K562 (cell line): ENCODE measurements around the gene ZNF521. TPM values are rescaled to one million over a fixed set of nuclear protein-coding genes. Genes with fewer than 3 reads are reported as not detected.
A peak's percentile ranks its signal among the peaks of the same experiment; 100 is the strongest.

Experiments used
- ATAC-seq: fragments of 200-7000 bp; cut with Tn5 transposase; 3 replicates; pipeline ENCODE4 v1.9.1; 2020; ENCODE audit warnings: moderate library complexity
- BruUV-seq: library from RNA; stranded (reverse); fragments of 400-500 nt; replicated peaks from 2 replicates; lab custom pipeline; 2021; lab: Mats Ljungman, UMichigan
- CTCF ChIA-PET: fragments of 300-600 bp; formaldehyde crosslinking; extraction: SDS; loops from one replicate; lab custom pipeline; 2021; ENCODE audit warnings: low intra/inter-chr PET ratio; lab: Yijun Ruan, JAX
- POLR2A ChIA-PET: fragments of 300-600, 350-650 bp; sonication (Branson Sonifier 250); formaldehyde crosslinking; extraction: SDS; loops from one replicate; lab custom pipeline; 2021; ENCODE audit warnings: antibody characterized with exemption, inconsistent platforms; lab: Yijun Ruan, JAX
- DNase-seq, 4 experiments: peaks; one replicate each; pipeline versions ENCODE4 v3.0.0 to v3.0.0-alpha.2; 2011 to 2018; ENCODE audit warnings: low spot score in 3 of 4, mixed read lengths in 3 of 4; ENCODE audit errors: extremely low read depth in 1 of 4
- FAIRE-seq: peaks from 2 replicates; lab custom pipeline; 2011; peaks lifted over from hg19 to GRCh38; lab: Jason Lieb, UNC
- H2AFZ ChIP-seq: 2 replicates; pipeline ENCODE4 v1.6.0; 2011; ENCODE audit warnings: low read depth, low read length, control low read depth, inconsistent platforms
- H3K27ac ChIP-seq: fragments of 200-600 bp; 3 replicates; pipeline ENCODE4 v1.8.0; 2011; ENCODE audit warnings: low read depth, mild to moderate bottlenecking, control low read depth, inconsistent platforms, low read length, moderate library complexity, mixed read lengths; ENCODE audit errors: extremely low read depth
- H3K27me3 ChIP-seq, 2 experiments: fragments of 300-600 bp in 1 of 2; 2 replicates in 1 of 2; 3 replicates in 1 of 2; pipeline versions ENCODE4 v1.6.0 to v1.8.0; 2011; ENCODE audit warnings: inconsistent platforms in 2 of 2, low read length in 2 of 2, mild to moderate bottlenecking in 1 of 2, mixed read lengths in 1 of 2, moderate library complexity in 1 of 2; ENCODE audit not compliant: control insufficient read depth in 2 of 2, insufficient read depth in 2 of 2
- H3K36me3 ChIP-seq: fragments of 300-600 bp; 3 replicates; pipeline ENCODE4 v1.8.0; 2011; ENCODE audit warnings: mild to moderate bottlenecking, low read length, inconsistent platforms; ENCODE audit not compliant: control insufficient read depth, insufficient read depth
- H3K4me1 ChIP-seq, 2 experiments: fragments of 200-600 bp in 1 of 2; replicated peaks in 1 of 2; 2 replicates in 1 of 2; 3 replicates in 1 of 2; pipeline versions ENCODE4 v1.5.1 to v1.8.0; 2011; ENCODE audit warnings: inconsistent platforms in 2 of 2, low read length in 2 of 2, mild to moderate bottlenecking in 1 of 2, mixed read lengths in 1 of 2, moderate library complexity in 1 of 2; ENCODE audit not compliant: control insufficient read depth in 2 of 2, insufficient read depth in 2 of 2
- H3K4me2 ChIP-seq: 2 replicates; pipeline ENCODE4 v1.6.1; 2011; ENCODE audit warnings: low read length, control low read depth, inconsistent platforms, mixed read lengths; ENCODE audit not compliant: insufficient read depth
- H3K4me3 ChIP-seq: fragments of 200-600 bp; sonication (generic), shearing (Covaris generic); 2 replicates; pipeline ENCODE4 v1.5.1; 2016; ENCODE audit warnings: control low read depth, inconsistent platforms
- H3K79me2 ChIP-seq: fragments of 200-600 bp; 3 replicates; pipeline ENCODE4 v1.8.0; 2011; ENCODE audit warnings: low read length, inconsistent platforms; ENCODE audit not compliant: control insufficient read depth, insufficient read depth
- H3K9ac ChIP-seq, 2 experiments: 2 replicates each; pipeline versions ENCODE4 v1.6.0 to v1.6.1; 2011; ENCODE audit warnings: low read depth in 2 of 2, low read length in 2 of 2, control low read depth in 1 of 2, inconsistent platforms in 1 of 2, mild to moderate bottlenecking in 1 of 2, mixed read lengths in 1 of 2; ENCODE audit not compliant: insufficient read depth in 1 of 2
- H3K9me1 ChIP-seq: one replicate; pipeline ENCODE4 v1.6.0; 2011; ENCODE audit warnings: inconsistent platforms, mild to moderate bottlenecking, low read length, moderate library complexity; ENCODE audit not compliant: control insufficient read depth, insufficient read depth
- H3K9me3 ChIP-seq: replicated peaks from 2 replicates; pipeline ENCODE4 v1.5.1; 2011; ENCODE audit warnings: low read depth, low read length, inconsistent platforms; ENCODE audit not compliant: control insufficient read depth, insufficient read depth
- H4K20me1 ChIP-seq: replicated peaks from 2 replicates; pipeline ENCODE4 v1.6.1; 2011; ENCODE audit warnings: low read length, inconsistent platforms, mixed read lengths; ENCODE audit not compliant: control insufficient read depth, insufficient read depth
- ATF1 ChIP-seq, 2 experiments: fragments of 450-650 bp in 1 of 2; IDR thresholded peaks; 2 replicates each; pipeline ENCODE4 v1.6.1; 2016; ENCODE audit warnings: missing compliant biosample characterization in 1 of 2, missing genetic modification characterization in 1 of 2
- EWSR1 ChIP-seq: fragments of 450-650 bp; IDR thresholded peaks from 2 replicates; pipeline ENCODE4 v1.6.1; 2018; ENCODE audit warnings: borderline replicate concordance, mild to moderate bottlenecking, low read depth, moderate library complexity; ENCODE audit not compliant: partially characterized antibody
- HDAC3 ChIP-seq: fragments of 450-650 bp; IDR thresholded peaks from 2 replicates; pipeline ENCODE4 v1.6.1; 2018; ENCODE audit warnings: borderline replicate concordance, mild to moderate bottlenecking, moderate library complexity; ENCODE audit not compliant: partially characterized antibody
- HSF4 ChIP-seq: fragments of 250-450 bp; sonication (Bioruptor Pico); IDR thresholded peaks from 2 replicates; pipeline ENCODE4 v2.1.2; 2022; ENCODE audit warnings: mild to moderate bottlenecking, moderate library complexity, borderline replicate concordance
- ZKSCAN8 ChIP-seq: fragments of 200-800 bp; sonication (Bioruptor generic); IDR thresholded peaks from 2 replicates; pipeline ENCODE4 v1.6.1; 2016; ENCODE audit warnings: missing genetic modification characterization, missing compliant biosample characterization
- ZNF695 ChIP-seq: fragments of 450-650 bp; formaldehyde crosslinking; IDR thresholded peaks from 2 replicates; pipeline ENCODE4 v1.4.0; 2020; ENCODE audit warnings: mild to moderate bottlenecking, moderate library complexity
- WGBS: fragments of 100-300 bp; shearing (Covaris generic); methylation state at CpG from one replicate; pipeline ENCODE4 v1.1.6; 2016; ENCODE audit warnings: low coverage, mixed read lengths; ENCODE audit not compliant: insufficient coverage; ENCODE audit errors: missing lambda C conversion rate; 5-methylcytosine and 5-hydroxymethylcytosine counted together
- in situ Hi-C: fragments of 300-500 bp; cut with MboI; formaldehyde crosslinking; loops from 4 replicates; pipeline ENCODE4 v1.15.0; 2018; ENCODE audit warnings: inconsistent platforms, mixed read lengths
- intact Hi-C: fragments of 100-400 bp; cut with micrococcal nuclease; formaldehyde crosslinking; loops from 2 replicates; pipeline ENCODE4 v1.14.2; 2022
- polyA plus RNA-seq, 8 experiments: library from polyadenylated mRNA; depleted of rRNA in 4 of 8; stranded (reverse) in 5 of 8; unstranded in 3 of 8; fragments of >200 nt; fragmentation: Nextera tagmentation in 2 of 8; fragmentation: Illumina TruSeq in 1 of 8; extraction: Ambion mirVana in 2 of 8; extraction: Trizol in 1 of 8; gene quantifications; 2 replicates each; pipeline versions ENCODE4 v1.2.1 to v1.2.3, GENCODE V29; 2011 to 2014; ENCODE audit warnings: inconsistent platforms in 1 of 8, missing spikeins in 1 of 8
- total RNA-seq, 7 experiments: library from RNA; depleted of rRNA in 6 of 7; stranded (reverse); fragments of >200 nt in 6 of 7; fragmentation: Illumina TruSeq in 2 of 7; extraction: Trizol in 2 of 7; gene quantifications; 2 replicates each; pipeline versions ENCODE4 v1.2.1 to v1.2.3, GENCODE V29; 2011 to 2021; ENCODE audit warnings: low replicate concordance in 1 of 7

The ZNF521 gene
- total and polyA plus RNA-seq, 9 of the 15 experiments (the other 6 are each of a cell fraction or from before 2014, with no cell fraction given), result 1.2 to 5.8 (median 1.6) TPM

- Histone ChIP-seq H3K9me1 (no peaks in the 10 kb centered on the region), H3K9ac (no peak overlapping the region), H3K79me2 (no peaks in the 10 kb centered on the region), H3K36me3 (no peaks in the 10 kb centered on the region), H3K27me3 (no peaks in the 10 kb centered on the region), H3K27ac (no peak overlapping the region), H4K20me1 (no peaks in the 10 kb centered on the region), H2AFZ (no peak overlapping the region), H3K9me3 (no peaks in the 10 kb centered on the region), H3K4me2 (no peak overlapping the region), H3K4me1 (no peaks in the 10 kb centered on the region), H3K4me3 (no peak overlapping the region)
- no TSS peak for BruUV-seq
- CTCF ChIA-PET, result no interaction called here
- WGBS, result 6% methylated on average over 6 of the region's 6 CpGs
- no peak for TF ChIP-seq ATF1 (CRISPR knock-in tag; IDR thresholded peaks at IDR 0.05)
- peak; percentile 74 for TF ChIP-seq ATF1 (tag; IDR thresholded peaks at IDR 0.05)
- TF ChIP-seq EWSR1, result no peak
- DNase-seq (no peak), FAIRE-seq (no peak), ATAC-seq (no peak)
- in situ Hi-C loops (no loop called here), intact Hi-C loops (no loop called here)
- POLR2A ChIA-PET, result interaction anchor here (1.0 kb wide), 1 partner anchor 21 kb away, joined by 4 read pairs; no protein-coding TSS in a partner anchor
Measured at GRCh38 chr18:25072205-25072604, 279.8 kb downstream of the ZNF521 start.

- in situ Hi-C loops (no loop called here), intact Hi-C loops (no loop called here)
- no peaks in the 10 kb centered on the region for H3K79me2 ChIP-seq
- FAIRE-seq (peak; percentile 60), DNase-seq (no peak), ATAC-seq (no peak)
- H3K9ac ChIP-seq, result no peak overlapping the region
- H3K27ac ChIP-seq, result no peak overlapping the region
- no peak overlapping the region for H3K4me3 ChIP-seq
- H3K27me3 ChIP-seq, result no peaks in the 10 kb centered on the region
- H3K9me1 ChIP-seq, result no peaks in the 10 kb centered on the region
- ChIA-PET POLR2A (interaction anchor here (0.5 to 0.7 kb wide), 2 partner anchors 9 to 107 kb away, joined by 3 read pairs; no protein-coding TSS in a partner anchor), CTCF (no interaction called here)
- no peaks in the 10 kb centered on the region for H4K20me1 ChIP-seq
- H3K9me3 ChIP-seq, result no peaks in the 10 kb centered on the region
- H2AFZ ChIP-seq, result no peak overlapping the region
- no peaks in the 10 kb centered on the region for H3K4me1 ChIP-seq
- BruUV-seq, result no TSS peak
- no peaks in the 10 kb centered on the region for H3K36me3 ChIP-seq
- no peak overlapping the region for H3K4me2 ChIP-seq
- 8% methylated on average over 5 of the region's 5 CpGs for WGBS
- TF ChIP-seq HDAC3 (no peak), ATF1 (CRISPR knock-in tag; IDR thresholded peaks at IDR 0.05) (no peak), ATF1 (tag; IDR thresholded peaks at IDR 0.05) (no peak), HSF4 (CRISPR knock-in tag) (no peak), ZNF695 (no peak), ZKSCAN8 (CRISPR knock-in tag) (no peak)
Measured at GRCh38 chr18:25067275-25068025, 284.5 kb downstream of the ZNF521 start.
